Panc1 (cell line): Measurements from ENCODE around the gene NF1. TPM values are rescaled to one million over a fixed set of nuclear protein-coding genes. Genes with fewer than 3 reads are reported as not detected.

ENCODE experiments used
- ATAC-seq: fragments of 200-7000 bp; cut with Tn5 transposase; 2 replicates; pipeline ENCODE4 v1.9.1; 2020; ENCODE audit warnings: mild to moderate bottlenecking, moderate library complexity
- BruUV-seq: library from RNA; stranded (reverse); fragments of 400-500 nt; replicated peaks from 2 replicates; lab custom pipeline; 2021; lab: Mats Ljungman, UMichigan
- CTCF ChIA-PET: fragments of 300-600 bp; sonication (Branson Sonifier 250); formaldehyde crosslinking; loops from one replicate; lab custom pipeline; 2022; ENCODE audit warnings: antibody characterized with exemption; lab: Charles Lee
- POLR2A ChIA-PET: fragments of 300-600 bp; sonication (Branson Sonifier 250); formaldehyde crosslinking; loops from one replicate; lab custom pipeline; 2022; ENCODE audit warnings: antibody characterized with exemption; lab: Charles Lee
- DNase-seq: peaks from one replicate; pipeline ENCODE4 v3.0.0-alpha.2; 2010; ENCODE audit warnings: low read depth, low spot score
- H3K27ac ChIP-seq: 2 replicates; pipeline ENCODE4 v1.5.1; 2011; ENCODE audit warnings: mild to moderate bottlenecking, low read length, inconsistent platforms
- H3K27me3 ChIP-seq: fragments of 200-500 bp; sonication (Bioruptor generic); 2 replicates; pipeline ENCODE4 v1.6.0; 2014; ENCODE audit warnings: low read length, inconsistent platforms; ENCODE audit not compliant: control insufficient read depth, insufficient read depth
- H3K36me3 ChIP-seq: fragments of 200-500 bp; sonication (Bioruptor generic); 2 replicates; pipeline ENCODE4 v1.5.1; 2014; ENCODE audit warnings: inconsistent platforms, mild to moderate bottlenecking, low read length, moderate library complexity; ENCODE audit not compliant: control insufficient read depth, insufficient read depth
- H3K4me1 ChIP-seq: 2 replicates; pipeline ENCODE4 v1.5.1; 2011; ENCODE audit warnings: inconsistent platforms, mild to moderate bottlenecking, low read length, moderate library complexity; ENCODE audit not compliant: control insufficient read depth, insufficient read depth
- H3K4me3 ChIP-seq, 2 experiments: 2 replicates each; pipeline ENCODE4 v1.5.1; 2011 to 2012; ENCODE audit warnings: low read depth in 2 of 2, low read length in 2 of 2, mild to moderate bottlenecking in 2 of 2, inconsistent platforms in 1 of 2, moderate library complexity in 1 of 2
- H3K9me3 ChIP-seq: fragments of 200-500 bp; sonication (Bioruptor generic); 2 replicates; pipeline ENCODE4 v1.5.1; 2014; ENCODE audit warnings: low read depth, mild to moderate bottlenecking, inconsistent platforms, low read length, moderate library complexity; ENCODE audit not compliant: control insufficient read depth, insufficient read depth
- POLR2AphosphoS5 ChIP-seq: IDR thresholded peaks from 2 replicates; pipeline ENCODE4 v1.6.1; 2012; ENCODE audit warnings: mild to moderate bottlenecking, low read depth, low read length, moderate library complexity
- SIN3A ChIP-seq: IDR thresholded peaks from 2 replicates; pipeline ENCODE4 v1.6.1; 2012; ENCODE audit warnings: low read depth, mild to moderate bottlenecking, low read length, moderate library complexity, borderline replicate concordance; ENCODE audit not compliant: insufficient read depth
- TCF7L2 ChIP-seq: IDR thresholded peaks from 2 replicates; pipeline ENCODE4 v1.6.1; 2011; ENCODE audit warnings: mild to moderate bottlenecking, low read depth, low read length, inconsistent platforms
- in situ Hi-C: cut with HindIII; loops from 2 replicates; pipeline ENCODE4 v1.10.0; 2016; ENCODE audit warnings: low sequenced_read_pairs, low pct_unique_long_range_greater_than_20kb
- intact Hi-C: fragments of 100-400 bp; cut with micrococcal nuclease; formaldehyde crosslinking; loops from one replicate; pipeline ENCODE4 v1.10.0; 2022; ENCODE audit not compliant: unreplicated experiment
- total RNA-seq: library from RNA; stranded (reverse); gene quantifications from one replicate; pipeline ENCODE4 v1.2.1, GENCODE V29; 2021; ENCODE audit not compliant: unreplicated experiment
- TF ChIP-seq, protein P1 (sequence below): fragments of 450-650 bp; IDR thresholded peaks from 2 replicates; pipeline ENCODE4 v1.5.1; 2017; ENCODE audit warnings: mild to moderate bottlenecking
- TF ChIP-seq, protein P2 (sequence below), 2 experiments: IDR thresholded peaks; 2 replicates each; pipeline ENCODE4 v1.6.1; 2011 to 2012; ENCODE audit warnings: low read depth in 2 of 2, control low read depth in 1 of 2, low read length in 1 of 2, mild to moderate bottlenecking in 1 of 2, moderate library complexity in 1 of 2; ENCODE audit not compliant: insufficient read depth in 1 of 2

Gene NF1
- total RNA-seq, 1 experiment from 2014 or later = 82.5 TPM

GRCh38 chr17:31408586-31408985 is 313.8 kb downstream of the NF1 start:
- no peaks in the 10 kb centered on the region for H3K4me1 ChIP-seq
- in situ Hi-C loops (no loop called here), intact Hi-C loops (no loop called here)
- POLR2A ChIA-PET = no interaction called here
- ATAC-seq (no peak), DNase-seq (no peak)
- BruUV-seq = no TSS peak
- no peak overlapping the region for H3K27ac ChIP-seq
- H3K36me3 ChIP-seq = no peaks in the 10 kb centered on the region
- no peaks in the 10 kb centered on the region for H3K9me3 ChIP-seq
- TF ChIP-seq POLR2AphosphoS5 = no peak
- TF ChIP-seq, protein P1, sequence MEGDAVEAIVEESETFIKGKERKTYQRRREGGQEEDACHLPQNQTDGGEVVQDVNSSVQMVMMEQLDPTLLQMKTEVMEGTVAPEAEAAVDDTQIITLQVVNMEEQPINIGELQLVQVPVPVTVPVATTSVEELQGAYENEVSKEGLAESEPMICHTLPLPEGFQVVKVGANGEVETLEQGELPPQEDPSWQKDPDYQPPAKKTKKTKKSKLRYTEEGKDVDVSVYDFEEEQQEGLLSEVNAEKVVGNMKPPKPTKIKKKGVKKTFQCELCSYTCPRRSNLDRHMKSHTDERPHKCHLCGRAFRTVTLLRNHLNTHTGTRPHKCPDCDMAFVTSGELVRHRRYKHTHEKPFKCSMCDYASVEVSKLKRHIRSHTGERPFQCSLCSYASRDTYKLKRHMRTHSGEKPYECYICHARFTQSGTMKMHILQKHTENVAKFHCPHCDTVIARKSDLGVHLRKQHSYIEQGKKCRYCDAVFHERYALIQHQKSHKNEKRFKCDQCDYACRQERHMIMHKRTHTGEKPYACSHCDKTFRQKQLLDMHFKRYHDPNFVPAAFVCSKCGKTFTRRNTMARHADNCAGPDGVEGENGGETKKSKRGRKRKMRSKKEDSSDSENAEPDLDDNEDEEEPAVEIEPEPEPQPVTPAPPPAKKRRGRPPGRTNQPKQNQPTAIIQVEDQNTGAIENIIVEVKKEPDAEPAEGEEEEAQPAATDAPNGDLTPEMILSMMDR = no peak
- TF ChIP-seq SIN3A = no peak
- TF ChIP-seq, protein P2, sequence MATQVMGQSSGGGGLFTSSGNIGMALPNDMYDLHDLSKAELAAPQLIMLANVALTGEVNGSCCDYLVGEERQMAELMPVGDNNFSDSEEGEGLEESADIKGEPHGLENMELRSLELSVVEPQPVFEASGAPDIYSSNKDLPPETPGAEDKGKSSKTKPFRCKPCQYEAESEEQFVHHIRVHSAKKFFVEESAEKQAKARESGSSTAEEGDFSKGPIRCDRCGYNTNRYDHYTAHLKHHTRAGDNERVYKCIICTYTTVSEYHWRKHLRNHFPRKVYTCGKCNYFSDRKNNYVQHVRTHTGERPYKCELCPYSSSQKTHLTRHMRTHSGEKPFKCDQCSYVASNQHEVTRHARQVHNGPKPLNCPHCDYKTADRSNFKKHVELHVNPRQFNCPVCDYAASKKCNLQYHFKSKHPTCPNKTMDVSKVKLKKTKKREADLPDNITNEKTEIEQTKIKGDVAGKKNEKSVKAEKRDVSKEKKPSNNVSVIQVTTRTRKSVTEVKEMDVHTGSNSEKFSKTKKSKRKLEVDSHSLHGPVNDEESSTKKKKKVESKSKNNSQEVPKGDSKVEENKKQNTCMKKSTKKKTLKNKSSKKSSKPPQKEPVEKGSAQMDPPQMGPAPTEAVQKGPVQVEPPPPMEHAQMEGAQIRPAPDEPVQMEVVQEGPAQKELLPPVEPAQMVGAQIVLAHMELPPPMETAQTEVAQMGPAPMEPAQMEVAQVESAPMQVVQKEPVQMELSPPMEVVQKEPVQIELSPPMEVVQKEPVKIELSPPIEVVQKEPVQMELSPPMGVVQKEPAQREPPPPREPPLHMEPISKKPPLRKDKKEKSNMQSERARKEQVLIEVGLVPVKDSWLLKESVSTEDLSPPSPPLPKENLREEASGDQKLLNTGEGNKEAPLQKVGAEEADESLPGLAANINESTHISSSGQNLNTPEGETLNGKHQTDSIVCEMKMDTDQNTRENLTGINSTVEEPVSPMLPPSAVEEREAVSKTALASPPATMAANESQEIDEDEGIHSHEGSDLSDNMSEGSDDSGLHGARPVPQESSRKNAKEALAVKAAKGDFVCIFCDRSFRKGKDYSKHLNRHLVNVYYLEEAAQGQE (IDR thresholded peaks at IDR 0.05; ENCODE audit: insufficient read depth in 1 of 2, low read depth in 2 of 2, low read length in 1 of 2) = no peak
- TF ChIP-seq TCF7L2 = no peak
- H3K4me3 ChIP-seq = no peak overlapping the region
- no peaks in the 10 kb centered on the region for H3K27me3 ChIP-seq
- CTCF ChIA-PET = no interaction called here

DNA sequence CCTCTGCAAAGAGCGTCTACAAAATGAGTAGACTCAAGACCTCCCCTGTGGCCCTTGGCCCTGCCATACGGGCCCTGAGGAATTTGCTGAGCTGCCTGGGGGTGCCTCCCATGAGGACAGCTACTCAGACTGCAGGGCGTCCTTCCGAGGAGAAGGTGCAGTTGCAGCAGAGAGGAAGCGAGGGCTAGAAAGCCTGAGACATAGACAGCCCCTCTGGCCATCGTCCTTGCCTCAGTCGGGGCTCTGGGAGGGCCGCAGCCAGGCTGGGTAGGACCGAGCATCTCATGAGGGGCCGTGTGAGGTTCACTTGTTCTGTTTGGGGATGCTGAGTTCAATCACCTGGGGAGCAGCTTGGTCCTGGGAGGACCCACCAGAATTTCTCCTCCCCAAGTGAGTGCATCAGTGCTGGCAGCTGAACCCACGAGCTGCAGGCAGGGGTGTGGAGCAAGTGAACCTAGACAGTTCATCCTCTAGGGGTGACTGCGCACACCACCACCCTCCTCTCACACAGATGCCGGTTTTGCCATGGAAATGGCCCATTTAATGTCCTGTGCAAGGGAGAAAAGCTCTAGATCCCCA is 317.0 kb downstream of the NF1 start:
- Histone ChIP-seq H3K27me3 (no peaks in the 10 kb centered on the region), H3K9me3 (no peaks in the 10 kb centered on the region), H3K4me3 (no peak overlapping the region), H3K4me1 (no peaks in the 10 kb centered on the region), H3K27ac (no peak overlapping the region), H3K36me3 (no peaks in the 10 kb centered on the region)
- DNase-seq (no peak), ATAC-seq (no peak)
- POLR2A ChIA-PET = no interaction called here
- TF ChIP-seq, protein P1 = no peak
- TF ChIP-seq TCF7L2 (no peak), POLR2AphosphoS5 (no peak), SIN3A (no peak)
- TF ChIP-seq, protein P2 (IDR thresholded peaks at IDR 0.05; ENCODE audit: insufficient read depth in 1 of 2, low read depth in 2 of 2, low read length in 1 of 2) = no peak
- intact Hi-C loops = no loop called here
- CTCF ChIA-PET = interaction anchor here (0.6 kb wide), 1 partner anchor 23 kb away, joined by 3 read pairs; no protein-coding TSS in a partner anchor
- in situ Hi-C loops = no loop called here
- no TSS peak for BruUV-seq
